CD1c-positive myeloid dendritic cell (primary cell): ENCODE measurements around the gene PCID2.

Source experiments
- DNase-seq: peaks from one replicate; pipeline ENCODE4 v3.0.0-alpha.2; 2016; ENCODE audit errors: extremely low spot score

PCID2 gene

DNA sequence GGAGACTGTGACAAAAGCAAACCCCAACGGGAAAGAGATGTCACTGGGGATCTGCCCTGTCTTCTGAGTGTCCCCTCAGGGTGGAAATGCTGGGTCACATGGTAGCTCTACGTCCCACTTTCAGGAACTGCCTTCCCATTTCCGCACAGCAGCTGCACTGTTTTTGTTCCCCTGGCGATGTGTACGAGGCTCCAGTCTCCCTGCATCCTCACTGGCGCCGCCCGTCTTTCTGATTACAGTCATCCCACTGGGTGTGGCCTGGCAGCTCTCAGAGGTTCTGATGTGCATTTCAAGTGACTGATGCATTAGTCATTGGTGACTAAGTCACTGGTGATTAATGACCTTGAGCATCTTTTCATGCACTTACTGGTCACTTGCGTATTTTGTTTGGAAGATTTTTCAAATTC, 21.2 kb downstream of the PCID2 start:
- peak; percentile 96 for DNase-seq

DNA sequence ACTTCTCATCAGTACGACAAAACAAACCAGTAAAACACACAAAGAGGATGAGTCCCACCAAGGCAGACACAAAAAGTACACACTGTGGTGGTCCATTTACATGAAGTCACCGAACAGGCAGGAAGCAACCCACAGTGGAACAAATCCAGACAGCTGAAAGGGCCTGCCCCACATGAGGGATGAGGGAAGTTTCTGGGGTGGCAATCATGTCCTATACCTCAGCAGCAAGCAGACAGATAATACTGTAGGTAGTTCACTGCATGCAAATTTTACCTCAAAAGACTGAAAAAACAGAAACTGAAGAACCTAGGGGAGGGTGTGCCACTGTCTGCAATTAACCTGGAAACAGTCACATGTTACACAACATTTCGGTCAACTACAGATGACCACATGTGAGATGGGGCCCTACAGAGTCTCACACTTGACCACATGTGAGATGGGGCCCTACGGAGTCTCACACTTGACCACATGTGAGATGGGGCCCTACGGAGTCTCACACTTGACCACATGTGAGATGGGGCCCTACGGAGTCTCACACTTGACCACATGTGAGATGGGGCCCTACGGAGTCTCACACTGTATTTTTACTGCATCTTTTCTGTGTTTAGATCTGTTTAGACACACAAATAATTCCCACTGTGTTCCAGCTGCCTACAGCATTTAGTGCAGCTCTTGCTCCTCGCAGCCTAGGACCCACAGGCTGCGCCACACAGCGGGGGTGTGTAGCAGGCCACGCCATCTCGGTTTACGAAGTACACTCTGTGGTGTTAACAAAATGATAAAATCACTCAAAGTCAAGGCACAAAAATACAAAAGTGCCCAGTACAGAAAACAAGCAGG, 22.2 kb downstream of the PCID2 start:
- no peak for DNase-seq

DNA sequence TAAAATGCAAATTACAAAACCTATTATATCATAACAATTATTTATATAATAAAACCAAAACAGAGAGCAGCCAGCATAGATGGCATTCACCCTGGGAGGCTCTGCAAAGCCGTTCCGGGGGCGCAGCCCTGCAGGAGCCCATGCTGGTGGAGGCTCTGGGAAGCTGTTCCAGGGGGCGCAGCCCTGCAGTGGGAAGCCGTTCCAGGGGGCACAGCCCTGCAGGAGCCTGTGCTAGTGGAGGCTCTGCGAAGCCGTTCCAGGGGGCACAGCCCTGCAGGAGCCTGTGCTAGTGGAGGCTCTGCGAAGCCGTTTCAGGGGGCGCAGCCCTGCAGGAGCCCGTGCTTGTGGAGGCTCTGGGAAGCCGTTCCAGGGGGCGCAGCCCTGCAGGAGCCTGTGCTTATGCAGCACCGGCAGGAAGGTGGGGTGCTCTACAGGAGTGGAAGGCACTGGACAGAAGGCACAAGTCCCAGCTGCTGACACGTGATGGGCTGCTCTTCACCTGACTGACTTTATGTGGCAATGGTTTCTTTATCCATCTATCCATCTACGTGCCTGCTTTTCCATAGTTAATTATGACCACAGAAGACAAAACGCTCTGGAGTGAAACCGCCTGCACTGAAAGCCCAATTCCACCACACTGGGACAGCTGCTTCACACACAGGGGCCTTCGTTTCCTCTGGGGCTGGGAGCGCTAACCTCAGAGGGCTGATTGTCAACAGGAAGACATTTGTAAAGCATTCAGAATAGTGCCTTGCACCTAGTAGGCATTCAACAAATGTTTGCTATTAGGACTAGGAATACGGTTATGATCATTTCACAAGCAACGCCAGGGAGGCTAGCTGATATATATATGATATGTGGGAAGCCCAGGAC, 23.7 kb downstream of the PCID2 start:
- no peak for DNase-seq

DNA sequence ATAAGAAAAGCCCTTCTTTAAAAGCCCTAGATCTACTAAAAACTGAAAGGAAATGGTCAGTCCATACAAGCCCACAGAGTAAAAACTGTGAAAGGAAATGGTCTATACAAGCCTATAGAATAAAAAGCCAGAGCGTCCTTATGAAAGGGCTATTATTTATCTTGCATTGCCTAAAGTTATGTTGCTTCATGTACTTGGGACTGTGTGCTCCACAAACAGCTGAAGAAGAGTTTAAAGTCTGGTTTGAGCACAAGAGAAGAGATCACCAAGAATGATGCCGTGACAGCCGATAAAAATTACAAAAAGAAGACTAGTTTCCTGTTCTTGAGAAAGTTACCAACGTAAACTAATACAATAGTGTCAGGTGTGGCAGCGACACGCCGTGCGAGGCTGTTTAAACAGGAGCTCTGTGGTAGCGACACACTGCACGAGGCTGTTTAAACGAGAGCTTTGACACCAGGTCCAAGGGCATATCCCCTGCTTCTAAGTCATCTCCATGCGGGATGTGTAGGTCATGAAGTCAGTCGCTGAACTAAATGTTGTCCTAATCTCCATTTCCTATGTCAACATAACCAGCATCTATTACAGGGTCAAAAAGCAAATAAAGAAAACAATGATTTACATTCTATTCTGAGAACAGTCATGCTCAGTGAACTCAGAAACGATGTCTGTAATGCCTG, 24.9 kb downstream of the PCID2 start:
- DNase-seq: no peak

DNA sequence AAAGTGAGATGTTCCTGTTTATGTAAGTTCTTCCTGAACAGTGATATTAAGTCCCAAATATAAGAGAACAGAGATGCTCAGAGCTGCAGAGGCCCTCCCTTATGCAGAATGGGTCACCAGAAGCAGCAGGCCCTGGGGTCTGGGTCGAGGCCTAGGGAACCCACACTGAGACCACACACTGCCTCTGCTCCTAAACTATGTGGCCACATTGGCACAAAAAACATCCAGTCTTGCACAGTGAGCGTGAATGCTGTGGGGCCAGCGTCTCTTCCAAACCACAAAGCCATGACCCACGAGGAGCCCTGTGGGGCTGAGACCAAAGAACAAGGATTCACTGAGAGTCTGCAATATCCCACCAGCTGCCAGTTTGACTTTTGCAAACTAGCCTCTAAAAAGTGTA, 26.4 kb downstream of the PCID2 start:
- DNase-seq: no peak

DNA sequence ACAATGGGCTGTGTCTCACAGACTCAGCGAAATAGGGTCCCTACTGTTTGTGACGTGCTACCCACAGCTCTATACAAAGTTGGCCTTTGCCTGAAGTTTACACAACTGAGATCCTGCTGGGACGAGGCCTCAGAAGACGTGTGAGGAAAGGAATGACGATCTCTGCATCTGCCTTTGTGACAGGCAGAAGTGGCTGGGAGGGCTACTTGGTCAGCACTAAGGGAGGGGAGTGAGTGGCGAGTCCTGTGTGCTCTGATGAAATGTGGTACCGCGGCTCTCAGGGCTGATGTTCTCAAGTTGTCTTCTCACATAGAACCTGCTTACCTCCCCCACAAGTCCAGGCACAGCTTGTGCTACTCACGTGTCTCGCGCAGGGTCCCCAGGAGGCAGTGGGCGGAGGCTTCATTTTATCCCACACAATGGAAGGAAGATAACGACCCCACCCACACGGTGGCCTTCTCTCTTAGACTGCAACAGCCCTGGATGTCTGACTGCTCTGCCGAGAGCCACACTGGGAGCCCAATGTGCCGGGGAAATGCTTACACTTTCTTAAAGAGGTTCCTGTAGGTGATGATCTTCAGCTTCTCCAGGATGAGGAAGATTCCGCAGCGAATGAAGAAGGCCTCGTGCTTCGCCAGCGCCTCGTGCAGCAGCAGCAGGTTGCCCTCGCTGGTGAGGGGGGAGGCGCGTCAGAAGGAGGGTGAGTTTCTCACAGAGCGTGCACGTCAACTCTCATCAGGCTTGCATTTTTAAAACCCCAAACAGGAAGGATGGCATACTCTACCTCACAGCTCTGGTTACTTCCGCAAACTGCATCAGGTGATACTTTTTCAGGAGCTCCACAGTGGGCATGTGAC, 28.9 kb downstream of the PCID2 start:
- no peak for DNase-seq

DNA sequence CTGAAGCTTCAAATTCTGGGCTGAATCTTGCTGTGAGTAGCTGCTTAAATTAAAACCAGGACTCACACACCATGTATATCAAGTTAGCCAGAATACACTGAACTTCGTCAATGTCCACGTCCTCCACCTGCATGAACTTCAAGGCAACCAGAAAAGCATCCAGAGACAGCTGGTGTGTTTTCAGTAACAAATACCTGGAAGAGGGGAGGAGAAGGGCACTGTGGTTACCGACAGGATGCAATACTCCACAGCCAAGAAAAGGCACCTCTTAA, 29.6 kb downstream of the PCID2 start:
- no peak for DNase-seq

DNA sequence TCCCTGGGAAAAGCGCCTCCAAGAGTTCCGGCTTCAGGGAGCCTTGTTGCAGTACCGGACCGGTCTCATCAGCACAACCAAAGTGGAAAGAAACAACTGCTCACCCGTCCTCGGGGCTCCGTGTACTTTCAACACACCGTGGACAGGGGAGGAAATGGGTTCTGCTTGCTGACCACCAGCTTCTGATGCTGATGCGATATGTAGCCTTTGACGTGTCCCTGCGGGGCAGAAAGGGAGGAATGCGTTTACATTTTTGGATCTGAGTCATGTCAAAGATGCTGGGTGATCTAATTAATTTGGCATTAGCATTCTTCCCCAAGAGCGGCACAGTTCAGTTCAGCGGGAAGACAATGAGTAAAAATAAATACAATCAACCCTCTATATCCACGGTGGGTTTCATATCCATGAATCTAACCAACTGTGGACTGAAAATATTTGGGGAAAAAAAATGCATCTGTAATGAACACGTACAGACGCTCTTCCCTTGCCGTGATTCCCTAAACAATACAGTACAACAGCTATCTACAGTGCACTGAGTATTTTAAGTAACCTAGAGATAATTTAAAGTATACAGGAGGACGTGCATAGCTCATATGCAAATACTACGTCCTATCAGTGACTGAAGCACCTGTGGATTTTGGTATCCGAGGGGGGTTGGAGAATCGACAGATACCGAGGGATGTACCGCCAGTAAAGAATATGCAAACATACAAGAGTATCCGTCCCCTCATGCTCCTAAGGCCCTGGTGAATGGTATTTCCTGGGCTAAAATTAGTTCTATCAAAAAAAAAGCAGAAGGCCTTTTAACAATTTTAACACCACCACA, 30.2 kb downstream of the PCID2 start:
- no peak for DNase-seq

DNA sequence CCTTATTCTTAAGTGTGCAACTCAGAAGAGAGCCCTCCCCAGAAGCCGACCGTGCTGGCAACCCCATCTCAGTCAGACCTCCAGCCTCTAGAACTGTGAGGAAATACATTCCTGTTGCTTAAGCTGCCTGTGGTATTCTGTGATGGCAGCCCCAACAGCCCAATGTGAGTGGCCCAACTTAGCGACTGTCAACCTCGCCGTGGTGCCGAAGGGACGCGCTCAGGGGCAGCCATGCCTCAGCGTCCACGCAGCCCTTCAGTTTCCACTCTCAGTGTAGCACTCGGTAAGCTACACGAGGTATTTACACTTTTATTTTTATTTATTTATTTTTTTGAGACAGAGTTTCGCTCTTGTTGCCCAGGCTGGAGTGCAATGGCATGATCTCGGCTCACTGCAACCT, 31.6 kb downstream of the PCID2 start:
- no peak for DNase-seq

DNA sequence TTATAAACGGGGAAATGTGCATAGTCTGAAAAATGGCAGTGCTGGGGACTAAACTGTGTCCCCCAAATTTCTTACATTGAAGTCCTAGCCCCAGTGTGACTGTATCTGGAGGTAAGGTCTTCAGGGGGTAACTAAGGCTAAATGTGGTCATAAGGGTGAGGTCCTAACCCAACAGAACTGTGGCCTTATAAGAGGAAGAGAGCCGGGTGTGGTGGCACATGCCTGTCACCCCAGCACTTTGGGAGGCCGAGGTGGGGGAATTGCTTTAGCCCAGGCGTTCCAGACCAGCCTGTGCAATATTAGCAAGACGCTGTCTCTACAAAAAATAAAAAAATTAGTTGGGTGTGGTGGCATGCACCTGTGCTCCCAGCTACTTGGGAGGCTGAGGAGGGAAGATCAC, 32.2 kb downstream of the PCID2 start:
- peak; percentile 50 for DNase-seq

DNA sequence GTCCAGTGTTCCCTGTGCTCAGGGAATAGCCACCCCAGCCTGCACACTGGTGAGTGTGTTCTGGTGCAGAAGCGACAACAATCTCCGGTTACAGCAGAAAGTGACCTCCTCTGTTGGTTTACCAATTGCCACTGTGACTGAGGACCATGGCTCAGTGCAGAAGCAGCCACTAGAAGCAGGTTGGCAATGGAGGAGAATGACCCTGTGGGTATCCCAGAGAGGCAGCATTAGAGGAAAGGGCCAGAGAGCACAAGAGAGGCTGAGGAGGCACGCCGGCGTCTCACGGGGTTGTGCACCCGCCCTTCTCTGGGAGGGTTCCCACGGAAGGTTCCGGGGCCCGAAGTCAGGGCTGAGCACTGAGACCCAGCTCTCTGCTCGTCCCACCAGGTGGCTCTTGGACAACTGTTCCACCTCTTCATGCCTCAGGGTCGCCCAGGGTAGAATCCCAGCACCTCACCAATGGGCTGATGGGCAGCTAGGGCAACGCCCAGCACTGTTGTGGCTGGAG, 36.0 kb downstream of the PCID2 start:
- no peak for DNase-seq

DNA sequence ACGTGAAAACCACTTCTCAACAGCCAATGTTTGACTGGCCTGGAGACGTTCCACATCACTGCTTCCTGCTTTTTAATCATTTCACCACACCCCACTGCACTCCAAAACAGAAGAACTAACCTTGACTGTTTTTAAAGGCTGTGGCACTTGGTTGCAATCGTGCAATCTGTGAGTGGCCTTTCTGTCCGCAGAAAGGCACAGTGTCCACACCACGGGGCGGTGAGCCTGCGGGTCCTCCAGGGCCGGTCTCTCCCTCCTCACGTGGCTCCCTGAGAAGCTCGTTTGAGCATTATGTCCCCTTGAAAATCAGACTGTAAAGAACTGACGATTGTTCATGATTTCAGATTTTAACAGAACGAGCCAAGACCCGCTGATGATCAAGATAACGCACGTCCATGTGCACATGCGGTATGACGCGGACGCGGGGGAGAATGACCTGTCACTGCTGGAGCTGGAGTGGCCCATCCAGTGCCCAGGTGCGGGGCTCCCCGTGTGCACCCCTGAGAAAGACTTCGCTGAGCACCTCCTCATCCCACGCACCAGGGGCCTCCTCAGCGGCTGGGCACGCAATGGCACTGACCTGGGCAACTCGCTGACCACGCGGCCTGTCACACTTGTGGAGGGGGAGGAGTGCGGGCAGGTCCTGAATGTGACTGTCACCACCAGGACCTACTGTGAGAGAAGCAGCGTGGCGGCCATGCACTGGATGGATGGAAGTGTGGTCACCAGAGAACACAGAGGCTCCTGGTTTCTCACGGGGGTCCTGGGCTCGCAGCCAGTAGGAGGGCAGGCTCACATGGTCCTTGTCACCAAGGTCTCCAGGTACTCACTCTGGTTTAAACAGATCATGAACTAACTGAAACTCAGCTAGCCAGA, 37.0 kb downstream of the PCID2 start:
- DNase-seq: no peak

DNA sequence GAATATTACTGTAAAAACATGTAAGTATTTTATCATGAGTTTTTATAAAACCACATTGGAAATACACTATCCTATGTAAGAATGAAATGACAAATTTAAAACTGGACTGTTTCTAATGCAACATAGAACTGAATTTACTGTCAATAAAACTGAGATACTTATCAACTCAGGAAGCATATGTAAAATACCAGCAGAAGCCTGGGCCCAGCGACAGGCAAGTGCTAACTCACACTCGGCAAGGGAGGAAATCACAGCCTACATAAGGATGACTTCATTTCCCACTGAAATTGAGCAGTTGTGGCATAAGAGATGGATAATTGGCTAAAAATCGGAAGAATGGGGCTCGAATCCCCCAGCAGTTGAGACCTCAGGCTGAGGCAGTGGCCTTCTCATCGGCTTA, 38.0 kb downstream of the PCID2 start:
- no peak for DNase-seq

DNA sequence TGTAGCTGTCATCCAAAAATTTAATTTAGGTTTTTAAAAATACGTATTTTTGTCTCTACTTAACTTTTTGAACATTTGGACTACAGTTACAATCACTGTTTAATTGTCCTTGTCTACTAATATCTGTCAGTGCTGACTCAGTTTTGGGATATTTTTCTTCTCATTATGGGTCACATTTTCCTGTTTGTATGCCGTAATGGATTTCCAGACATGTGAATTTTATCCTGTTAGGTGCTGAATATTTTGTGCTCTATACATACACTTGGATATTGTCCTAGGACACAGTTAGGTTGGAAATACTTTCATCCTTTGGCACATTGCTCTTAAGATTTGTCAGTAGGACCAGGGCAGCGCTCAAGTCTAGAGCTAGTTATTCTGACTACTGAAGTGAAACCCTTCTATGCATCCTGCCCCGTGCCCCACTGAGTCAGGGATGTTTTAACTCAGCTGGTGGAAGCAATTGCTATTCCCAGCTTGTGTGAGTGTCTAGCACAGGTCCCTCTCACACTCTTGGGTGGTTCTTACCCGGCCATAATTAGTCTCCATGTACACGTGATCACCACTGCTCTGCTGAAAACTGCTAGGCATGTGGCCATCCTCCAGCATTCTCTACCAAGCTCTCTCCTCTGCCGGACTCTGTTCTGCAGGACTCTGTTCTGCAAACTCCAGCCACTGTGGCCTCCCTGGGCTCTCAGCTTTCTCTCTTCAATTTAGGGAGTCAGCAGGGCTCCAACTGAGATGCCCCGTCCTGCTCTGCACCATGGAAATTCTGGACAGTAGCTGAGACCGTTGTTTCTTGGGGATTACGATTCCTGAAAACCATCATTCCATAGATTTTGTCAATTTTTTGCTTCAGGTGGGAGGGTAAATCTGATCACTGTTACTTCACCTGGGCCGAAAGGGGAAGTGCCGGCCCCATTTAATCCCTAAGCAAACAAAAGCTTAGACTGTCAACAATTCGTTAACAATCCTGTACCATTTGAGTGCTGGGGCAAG, 38.9 kb downstream of the PCID2 start:
- no peak for DNase-seq

DNA sequence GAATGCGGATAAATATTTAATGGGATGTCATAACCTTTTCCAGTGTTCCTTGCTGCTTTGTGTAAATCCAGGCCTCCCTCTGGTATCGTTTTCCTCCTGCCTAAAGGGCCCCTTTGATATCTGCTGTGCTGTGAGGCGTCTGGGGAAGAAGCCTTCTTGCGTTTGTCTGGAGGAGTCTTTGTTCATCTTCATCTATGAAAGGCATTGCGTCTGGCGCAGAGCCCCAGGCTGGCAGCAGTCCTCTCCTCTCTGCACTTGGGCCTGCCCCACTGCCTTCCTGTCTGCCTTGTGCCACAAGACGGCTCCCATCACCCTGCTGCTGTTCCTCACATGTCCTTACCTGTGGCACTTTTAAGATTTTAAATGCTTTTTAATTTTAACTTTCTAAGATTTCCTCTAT, 40.3 kb downstream of the PCID2 start:
- no peak for DNase-seq

DNA sequence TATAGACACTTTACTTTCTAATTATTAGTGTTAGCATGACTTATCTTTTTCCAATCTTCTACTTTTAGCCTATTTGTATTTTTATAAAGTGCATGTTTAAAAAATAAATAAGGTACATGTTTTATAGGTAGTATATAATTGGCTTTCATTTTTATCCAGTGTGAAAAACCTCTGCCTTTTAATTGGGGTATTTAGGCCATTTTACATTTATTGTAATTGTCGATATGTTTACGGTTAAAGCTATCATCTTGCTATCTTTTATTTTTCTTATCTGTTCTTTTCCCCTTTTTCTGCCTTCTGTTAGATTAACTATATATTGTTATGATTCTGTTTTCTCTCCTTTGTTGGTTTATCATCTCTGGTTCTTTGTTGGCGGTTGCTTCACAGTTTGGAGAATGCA, 40.9 kb downstream of the PCID2 start:
- DNase-seq: no peak

DNA sequence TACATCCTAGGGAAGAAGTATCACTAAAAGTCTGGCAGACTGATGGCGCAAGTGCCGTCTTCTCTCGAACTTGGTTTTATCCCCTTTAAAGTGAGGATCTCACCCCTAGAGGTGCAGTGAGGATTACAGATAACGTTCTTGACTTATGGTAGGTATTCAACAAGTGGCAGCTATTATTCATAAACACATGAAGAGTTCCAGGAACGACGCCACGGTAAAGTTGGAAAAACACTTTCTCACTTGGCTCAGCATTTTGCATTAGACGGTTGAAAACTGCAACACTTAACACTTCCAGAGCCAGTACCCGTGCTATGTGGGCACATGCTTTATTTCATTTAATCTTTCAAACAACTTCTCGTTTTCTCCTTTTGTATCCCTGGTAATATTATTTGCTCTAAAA, 41.3 kb downstream of the PCID2 start:
- no peak for DNase-seq

DNA sequence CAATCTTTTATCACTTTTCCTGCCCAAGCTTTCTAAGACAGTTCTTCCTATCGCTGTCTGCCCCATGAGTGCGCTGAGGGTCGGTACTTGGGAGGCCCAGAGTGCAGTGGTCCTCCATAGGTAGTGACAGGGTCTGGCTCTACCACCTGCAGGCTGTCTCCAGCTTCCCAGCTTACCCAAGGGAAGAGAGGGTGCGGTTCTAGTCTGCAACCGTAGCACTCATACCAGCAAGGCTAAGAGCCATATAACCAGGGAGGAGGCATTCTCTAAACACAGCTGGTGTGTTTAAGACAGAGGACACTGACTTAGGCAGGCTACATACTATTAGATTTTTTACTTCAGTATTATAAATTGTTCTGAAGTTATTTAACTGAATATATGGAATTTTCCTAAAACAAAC, 41.8 kb downstream of the PCID2 start:
- DNase-seq: no peak
